Chondrocyte (in vitro differentiated cells): ENCODE data around the gene TENM3. TPM values are rescaled to one million over a fixed set of nuclear protein-coding genes. Genes with fewer than 3 reads are reported as not detected.
A peak's percentile ranks its signal among the peaks of the same experiment; 100 is the strongest.

Experiments
- DNase-seq: peaks from one replicate; pipeline ENCODE4 v3.0.0; 2021; ENCODE audit warnings: mixed read lengths, low spot score
- H3K27ac Mint-ChIP-seq: one replicate; pipeline ENCODE4 v1.8.0; 2021; ENCODE audit warnings: mild to moderate bottlenecking, moderate library complexity, mixed read lengths; ENCODE audit not compliant: unreplicated experiment
- H3K27me3 Mint-ChIP-seq: 2 replicates; pipeline ENCODE4 v1.8.0; 2021; ENCODE audit warnings: low read depth, mixed read lengths
- H3K36me3 Mint-ChIP-seq: 2 replicates; pipeline ENCODE4 v1.8.0; 2021; ENCODE audit warnings: low read depth, mixed read lengths
- H3K4me1 Mint-ChIP-seq: 2 replicates; pipeline ENCODE4 v1.8.0; 2021; ENCODE audit warnings: low read depth, mild to moderate bottlenecking, mixed read lengths
- H3K4me3 Mint-ChIP-seq: one replicate; pipeline ENCODE4 v1.8.0; 2021; ENCODE audit warnings: mild to moderate bottlenecking, moderate library complexity, mixed read lengths; ENCODE audit not compliant: unreplicated experiment
- H3K9me3 Mint-ChIP-seq: 2 replicates; pipeline ENCODE4 v1.8.0; 2021; ENCODE audit warnings: low read depth, mixed read lengths
- total RNA-seq: library from RNA; stranded (reverse); gene quantifications from 3 replicates; pipeline ENCODE4 v1.2.1, GENCODE V29; 2021
- TF ChIP-seq, protein P1 (sequence below): fragments of 200-600 bp; sonication (generic); IDR thresholded peaks from 2 replicates; pipeline ENCODE4 v1.5.0; 2021; ENCODE audit warnings: antibody characterized with exemption, mild to moderate bottlenecking, moderate library complexity

TENM3 gene
- total RNA-seq, 1 donor from 2014 or later: 87.6 TPM

- Mint-ChIP-seq H3K27ac (no peak overlapping the region), H3K4me3 (no peak overlapping the region), H3K4me1 (peaks cover 10% of the 10 kb centered on the region), H3K9me3 (no peaks in the 10 kb centered on the region), H3K27me3 (no peaks in the 10 kb centered on the region), H3K36me3 (peaks cover 8% of the 10 kb centered on the region)
- DNase-seq: peak; percentile 78
- TF ChIP-seq, protein P1, sequence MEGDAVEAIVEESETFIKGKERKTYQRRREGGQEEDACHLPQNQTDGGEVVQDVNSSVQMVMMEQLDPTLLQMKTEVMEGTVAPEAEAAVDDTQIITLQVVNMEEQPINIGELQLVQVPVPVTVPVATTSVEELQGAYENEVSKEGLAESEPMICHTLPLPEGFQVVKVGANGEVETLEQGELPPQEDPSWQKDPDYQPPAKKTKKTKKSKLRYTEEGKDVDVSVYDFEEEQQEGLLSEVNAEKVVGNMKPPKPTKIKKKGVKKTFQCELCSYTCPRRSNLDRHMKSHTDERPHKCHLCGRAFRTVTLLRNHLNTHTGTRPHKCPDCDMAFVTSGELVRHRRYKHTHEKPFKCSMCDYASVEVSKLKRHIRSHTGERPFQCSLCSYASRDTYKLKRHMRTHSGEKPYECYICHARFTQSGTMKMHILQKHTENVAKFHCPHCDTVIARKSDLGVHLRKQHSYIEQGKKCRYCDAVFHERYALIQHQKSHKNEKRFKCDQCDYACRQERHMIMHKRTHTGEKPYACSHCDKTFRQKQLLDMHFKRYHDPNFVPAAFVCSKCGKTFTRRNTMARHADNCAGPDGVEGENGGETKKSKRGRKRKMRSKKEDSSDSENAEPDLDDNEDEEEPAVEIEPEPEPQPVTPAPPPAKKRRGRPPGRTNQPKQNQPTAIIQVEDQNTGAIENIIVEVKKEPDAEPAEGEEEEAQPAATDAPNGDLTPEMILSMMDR: no peak
These were observed 108.3 kb downstream of the TENM3 start for GRCh38 chr4:182351485-182351884.

- no peak overlapping the region for H3K27ac Mint-ChIP-seq
- H3K27me3 Mint-ChIP-seq: no peaks in the 10 kb centered on the region
- peaks cover 6% of the 10 kb centered on the region for H3K4me1 Mint-ChIP-seq
- no peaks in the 10 kb centered on the region for H3K9me3 Mint-ChIP-seq
- peaks cover 4% of the 10 kb centered on the region for H3K36me3 Mint-ChIP-seq
- TF ChIP-seq, protein P1: no peak
- DNase-seq: no peak
- H3K4me3 Mint-ChIP-seq: no peak overlapping the region
These were observed 110.9 kb downstream of the TENM3 start for GRCh38 chr4:182354106-182354505.

DNA sequence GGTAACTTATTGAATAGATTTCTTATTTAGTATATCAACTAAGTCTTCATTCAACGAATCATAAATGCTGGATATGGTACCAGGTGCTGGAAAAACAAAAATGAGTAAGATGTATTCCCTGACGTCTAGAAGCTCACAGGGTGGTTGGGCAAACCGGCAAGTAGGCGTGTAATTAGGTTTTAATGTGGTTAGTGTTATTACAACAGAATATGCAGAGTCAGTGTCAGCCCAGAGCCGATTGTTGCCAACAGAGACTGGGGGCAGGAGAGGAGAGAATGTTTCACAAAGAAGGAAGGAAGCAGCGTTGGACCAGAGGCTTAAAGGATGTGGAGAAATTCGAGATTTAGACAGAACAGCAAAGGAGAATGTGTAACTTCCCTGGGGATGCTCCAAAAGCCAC is 111.7 kb downstream of the TENM3 start:
- H3K27me3 Mint-ChIP-seq: no peaks in the 10 kb centered on the region
- peaks cover 7% of the 10 kb centered on the region for H3K36me3 Mint-ChIP-seq
- H3K9me3 Mint-ChIP-seq: peaks cover 3% of the 10 kb centered on the region
- TF ChIP-seq, protein P1: no peak
- peaks cover 6% of the 10 kb centered on the region for H3K4me1 Mint-ChIP-seq
- H3K27ac Mint-ChIP-seq: no peak overlapping the region
- DNase-seq: no peak
- no peak overlapping the region for H3K4me3 Mint-ChIP-seq

DNA sequence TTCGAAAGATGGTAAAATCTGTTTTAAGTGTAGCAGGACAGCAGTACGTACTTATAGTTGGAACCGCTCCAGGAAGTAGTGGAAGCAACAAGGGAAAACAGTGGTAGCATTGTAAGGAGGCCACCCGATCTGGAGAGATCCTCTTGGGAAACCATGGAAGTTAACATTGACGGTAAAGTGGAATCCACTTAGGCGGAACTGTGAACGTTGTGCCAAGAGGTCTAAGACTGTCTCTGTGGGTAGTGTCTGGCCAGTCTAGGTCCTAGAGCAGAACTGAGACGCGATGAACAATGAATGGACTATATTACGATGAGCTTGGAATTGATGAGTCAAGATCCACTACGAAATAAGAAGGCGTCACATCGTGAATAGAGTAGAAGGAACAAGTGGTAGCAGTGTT is 124.0 kb downstream of the TENM3 start:
- H3K36me3 Mint-ChIP-seq: no peaks in the 10 kb centered on the region
- no peak for DNase-seq
- H3K27me3 Mint-ChIP-seq: no peaks in the 10 kb centered on the region
- H3K4me3 Mint-ChIP-seq: no peak overlapping the region
- H3K9me3 Mint-ChIP-seq: no peaks in the 10 kb centered on the region
- TF ChIP-seq, protein P1: no peak
- H3K27ac Mint-ChIP-seq: peak overlapping the region; percentile 29
- H3K4me1 Mint-ChIP-seq: peaks cover 32% of the 10 kb centered on the region

GRCh38 chr4:182369211-182369610 is 126.0 kb downstream of the TENM3 start:
- no peaks in the 10 kb centered on the region for H3K9me3 Mint-ChIP-seq
- H3K4me1 Mint-ChIP-seq: peaks cover 32% of the 10 kb centered on the region
- H3K27me3 Mint-ChIP-seq: no peaks in the 10 kb centered on the region
- no peaks in the 10 kb centered on the region for H3K36me3 Mint-ChIP-seq
- DNase-seq: no peak
- H3K27ac Mint-ChIP-seq: peak overlapping the region; percentile 47
- no peak overlapping the region for H3K4me3 Mint-ChIP-seq
- TF ChIP-seq, protein P1: no peak
